Measurements from ENCODE around the gene PPP4C.
"Not testable (repeated sequence)": the region's sequence is repeated elsewhere in the genome, so short reads cannot be mapped to it uniquely, and the experiment has no call there.

The PPP4C gene

DNA sequence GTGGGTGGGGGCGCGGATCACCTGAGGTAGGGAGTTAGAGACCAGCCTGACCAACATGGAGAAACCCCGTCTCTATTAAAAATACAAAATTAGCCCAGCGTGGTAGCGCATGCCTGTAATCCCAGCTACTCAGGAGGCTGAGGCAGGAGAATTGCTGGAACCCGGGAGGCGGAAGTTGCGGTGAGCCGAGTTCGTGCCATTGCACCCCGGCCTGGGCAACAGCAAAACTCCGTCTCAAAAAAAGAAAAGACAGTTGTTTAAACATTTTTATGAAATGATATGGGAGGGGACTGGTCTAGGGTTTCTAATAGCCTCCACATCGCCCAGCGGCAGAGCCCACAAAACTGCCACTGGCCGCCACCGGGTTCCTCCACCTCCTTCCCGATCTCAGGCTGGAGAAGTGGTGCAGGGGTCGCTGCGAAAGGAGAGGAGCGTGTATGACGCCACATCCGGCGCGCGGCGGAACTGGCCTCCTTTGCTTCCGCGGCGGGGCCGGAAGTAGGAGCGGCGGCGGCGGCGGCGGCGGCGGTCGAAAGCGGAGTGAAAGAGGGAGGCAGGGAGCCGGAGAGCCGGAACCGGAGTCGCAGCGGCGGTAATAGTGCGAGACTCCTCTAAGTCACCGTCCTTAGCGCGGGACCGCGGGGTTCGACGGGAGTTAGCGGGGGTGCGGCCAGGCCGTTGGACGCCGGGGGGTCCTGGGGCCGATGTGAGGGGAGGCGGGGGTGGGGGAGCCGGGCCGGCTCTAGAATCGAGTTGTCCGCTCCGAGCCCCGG lies at the start of gene PPP4C:
Gene PPP4C, plus strand, starts transcription at position 492 of the 773 bp plus-strand sequence. CDS start 384 bp downstream, outside the sequence.
- peak; percentile 92 for DNase-seq

DNA sequence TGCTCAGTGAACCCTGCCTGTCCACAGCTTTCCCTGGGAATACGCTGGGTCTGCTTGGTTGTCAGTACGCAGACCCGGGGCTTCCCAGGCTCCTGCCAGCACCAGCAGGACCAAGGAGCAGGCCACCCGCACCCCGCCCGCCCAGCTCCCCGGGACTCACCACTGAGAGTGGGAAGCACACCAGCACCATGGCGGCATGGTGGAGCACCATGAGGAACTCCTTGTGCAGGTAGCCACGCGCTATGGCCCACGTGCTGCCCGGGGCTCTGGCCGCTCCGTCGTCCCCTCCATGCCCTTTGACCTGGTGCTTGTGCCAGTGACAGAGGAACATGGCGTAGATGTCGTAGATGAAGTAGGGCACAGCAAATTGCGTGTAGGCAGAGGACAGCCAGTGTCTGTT lies 49.3 kb upstream of the PPP4C start:
- DNase-seq: no peak

DNA sequence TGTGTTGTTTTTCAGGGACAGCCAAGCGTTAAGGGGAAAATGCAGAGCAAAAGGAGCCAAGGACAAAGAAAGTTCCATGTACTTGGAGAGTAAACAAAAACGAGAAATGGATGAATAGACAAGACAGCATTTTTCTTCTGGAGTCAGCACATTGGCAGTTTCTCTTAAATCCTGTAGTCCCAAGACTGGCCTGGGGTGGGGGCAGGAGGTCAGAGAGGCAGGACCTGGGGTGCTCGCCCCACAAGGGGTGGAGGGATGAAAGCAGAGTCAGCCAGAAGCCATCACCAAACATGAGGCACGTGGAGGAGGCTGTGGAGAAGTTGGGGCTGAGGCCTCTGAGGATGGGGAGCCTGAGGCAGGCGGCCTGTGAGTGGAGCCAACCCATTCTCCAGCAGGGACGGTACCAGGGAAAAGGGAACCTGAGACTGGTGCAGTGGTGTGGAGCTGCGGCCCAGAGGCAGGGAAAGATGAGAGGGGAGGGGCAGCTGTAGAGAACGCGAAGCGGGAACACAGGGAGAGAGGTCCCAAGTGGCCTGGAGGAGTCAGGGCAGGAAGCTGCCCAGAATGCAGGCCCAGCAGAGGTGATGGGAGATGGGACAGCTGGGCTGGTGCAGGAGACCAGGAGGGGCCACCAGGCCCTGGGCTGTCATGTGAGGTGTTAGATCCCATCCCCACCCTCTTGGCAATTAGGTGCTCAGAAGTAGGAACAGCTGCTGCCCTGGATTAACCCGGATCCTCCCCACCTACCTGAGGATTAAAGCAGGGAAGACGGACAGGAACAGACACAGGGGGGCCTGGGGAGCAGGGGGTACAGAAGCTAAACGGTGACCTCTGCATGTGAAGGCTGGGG lies 48.0 kb upstream of the PPP4C start:
- DNase-seq: no peak

DNA sequence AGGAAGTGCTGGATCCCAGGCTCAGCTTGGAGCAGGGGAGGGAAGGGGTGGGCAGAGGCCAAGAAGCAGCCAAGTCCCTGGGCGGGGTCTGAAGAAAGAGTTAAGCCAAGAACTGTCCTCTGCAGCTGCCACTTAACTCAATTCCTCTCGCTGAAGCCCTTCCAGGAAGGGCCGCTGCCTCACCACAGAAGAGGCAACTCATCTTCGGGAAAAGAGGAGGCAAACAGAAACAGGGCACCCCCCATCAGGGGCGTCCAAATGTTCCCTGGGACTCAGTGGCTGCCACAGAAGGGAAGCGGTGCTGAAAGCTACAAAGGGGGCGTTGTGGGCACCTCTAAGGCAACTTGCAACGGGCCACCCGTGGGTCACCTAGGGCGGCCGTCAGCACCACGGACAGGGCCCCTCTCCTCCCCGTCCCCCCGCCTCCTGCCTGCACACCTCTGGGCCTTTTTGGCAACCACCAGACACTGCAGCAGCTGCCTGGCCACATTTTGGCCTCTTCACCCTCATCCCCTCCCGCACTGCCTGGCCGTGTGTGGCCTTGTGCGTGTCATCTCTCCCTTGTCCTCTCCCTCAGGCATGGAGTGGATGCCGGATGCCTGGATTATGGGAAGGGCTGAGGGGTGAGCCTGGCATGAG lies 47.2 kb upstream of the PPP4C start:
- DNase-seq: no peak

DNA sequence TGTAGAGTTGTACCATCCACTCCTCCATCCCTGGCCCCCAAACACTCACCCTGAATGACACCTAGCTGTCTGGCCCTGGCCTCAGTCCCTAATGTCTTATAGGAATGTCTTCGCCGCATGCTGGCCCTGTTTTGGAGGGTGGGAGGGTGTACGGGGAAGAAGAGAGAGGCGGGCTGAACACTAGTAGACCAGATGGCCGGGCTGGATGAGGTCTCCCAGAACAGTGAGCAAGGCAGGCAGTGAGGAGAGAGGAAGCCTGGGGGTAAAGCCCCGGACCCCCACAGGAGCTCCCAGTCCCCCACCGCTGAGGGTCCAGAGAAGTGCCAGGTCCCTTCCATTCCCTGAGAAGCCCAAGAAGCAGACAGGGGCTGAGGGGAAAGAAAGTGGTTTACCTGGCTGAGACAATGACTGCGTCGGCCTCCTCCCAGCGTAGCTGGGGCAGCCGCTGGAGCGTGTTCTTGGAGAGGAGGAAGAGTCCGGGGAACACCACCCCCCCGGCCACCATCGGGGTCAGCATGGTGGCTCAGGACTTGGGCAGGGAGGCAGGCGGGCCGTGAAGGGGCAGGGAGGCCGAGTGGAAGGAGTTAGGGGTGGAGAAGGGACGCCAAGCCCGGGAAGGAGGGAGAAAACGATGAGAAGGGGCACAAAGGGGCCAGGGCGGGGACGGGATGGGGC lies 45.6 kb upstream of the PPP4C start:
- DNase-seq: no peak

DNA sequence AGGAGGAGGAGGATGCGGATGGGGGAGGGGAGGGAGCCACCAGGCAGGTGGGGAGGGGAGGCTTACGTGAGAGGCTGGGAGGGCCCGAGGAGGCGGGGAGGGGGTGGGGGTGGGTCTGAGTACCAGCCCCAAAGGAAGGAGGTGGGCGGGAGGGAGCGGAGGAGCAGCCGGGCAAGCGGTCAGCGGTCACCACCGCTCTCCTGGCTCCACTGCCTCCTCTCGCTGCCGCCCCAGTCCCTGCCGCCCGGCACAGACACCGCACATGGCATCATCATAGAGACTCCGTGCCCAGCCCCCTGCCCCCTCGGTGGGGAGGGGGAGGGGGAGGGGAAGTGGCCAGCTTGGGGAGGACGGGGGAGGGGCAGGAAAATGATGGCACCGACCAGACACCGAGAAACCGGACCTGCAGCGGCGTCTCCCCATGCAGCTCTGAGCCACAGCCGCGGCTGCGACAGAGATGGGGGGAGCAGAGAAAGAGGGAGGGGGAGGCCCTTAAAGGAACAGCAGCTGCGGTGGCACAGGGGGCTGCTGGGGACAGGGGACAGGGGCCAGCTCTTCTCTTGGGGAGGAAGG lies 44.9 kb upstream of the PPP4C start, which contains the start of gene TLCD3B:
Gene TLCD3B, minus strand, starts transcription at position 431 of the 573 bp plus-strand sequence. CDS start 744 bp downstream, outside the sequence.
- DNase-seq: no peak

DNA sequence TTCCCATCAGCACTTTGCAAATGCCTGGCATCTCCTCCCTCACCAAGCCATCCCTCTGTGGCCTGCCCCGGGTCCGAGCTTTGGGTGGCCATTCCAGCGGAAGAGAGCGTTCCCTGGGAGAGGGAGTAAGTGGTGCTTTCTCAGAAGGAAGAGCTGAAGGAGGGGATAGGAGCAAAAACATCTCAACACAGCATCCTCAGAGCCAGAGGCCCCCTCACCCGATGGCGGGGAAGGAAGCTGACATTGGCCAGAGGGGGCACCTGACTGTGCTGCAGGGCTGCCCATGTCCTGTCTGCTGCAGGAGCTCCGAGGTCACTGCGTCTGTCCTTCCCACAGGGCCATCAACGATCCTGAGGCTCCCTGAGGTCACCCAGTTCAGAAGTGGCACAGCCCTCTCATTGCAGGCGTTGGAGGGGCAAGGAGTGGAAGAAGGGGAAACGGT lies 44.3 kb upstream of the PPP4C start:
- no peak for DNase-seq

DNA sequence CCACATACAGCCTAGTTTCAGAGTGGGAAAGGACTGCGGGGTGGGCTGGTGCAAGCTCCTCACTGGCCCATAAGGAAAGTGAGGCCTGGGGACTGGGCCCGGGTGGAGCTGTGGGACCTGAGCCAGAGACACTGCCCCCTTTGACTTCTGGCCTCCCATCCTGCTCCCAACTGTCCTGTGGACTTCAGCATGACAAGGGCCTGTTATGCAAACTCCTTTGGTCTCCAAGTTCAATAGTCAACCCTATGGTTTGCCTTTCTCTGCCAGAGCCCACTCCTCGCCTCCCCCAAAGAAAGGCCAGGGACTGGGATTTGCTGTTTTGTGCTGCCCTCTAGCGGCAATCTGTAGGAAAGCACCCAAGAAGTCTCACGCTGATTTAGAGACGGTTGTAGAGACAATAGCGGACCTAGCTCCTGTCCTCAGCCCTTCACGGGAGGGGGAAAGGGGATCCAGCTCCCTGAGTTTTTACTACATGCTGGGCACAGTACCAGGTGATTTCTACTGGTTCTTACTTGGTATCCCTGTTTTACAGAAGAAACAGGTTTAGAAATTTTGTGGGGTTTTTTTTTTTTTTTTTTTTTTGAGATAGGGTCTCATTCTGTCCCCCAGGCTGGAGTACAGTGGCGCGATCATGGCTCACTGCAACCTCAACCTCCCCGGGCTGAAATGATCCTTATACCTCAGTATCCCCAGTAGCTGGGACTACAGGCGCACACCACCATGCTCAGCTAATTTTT lies 43.5 kb upstream of the PPP4C start:
- peak; percentile 76 for DNase-seq

DNA sequence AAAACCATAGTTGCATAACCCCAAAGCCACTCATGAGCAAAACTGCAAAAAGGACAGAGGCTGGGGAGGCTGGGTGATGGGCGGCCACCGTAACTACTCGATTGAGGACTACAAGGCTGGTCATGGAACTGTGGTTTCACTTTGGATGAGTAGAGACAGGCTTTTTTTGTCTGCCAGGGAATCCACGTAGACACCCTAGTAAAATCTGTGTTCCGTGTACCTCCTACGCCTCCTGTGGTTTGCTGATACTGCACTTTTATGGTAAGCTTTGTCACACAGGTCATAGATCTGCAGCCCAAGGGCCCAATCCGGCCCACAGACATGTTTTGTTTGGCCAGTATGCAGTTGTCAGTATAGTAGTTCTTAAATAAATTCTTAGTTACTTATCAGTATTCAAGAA lies 42.5 kb upstream of the PPP4C start:
- peak; percentile 46 for DNase-seq

DNA sequence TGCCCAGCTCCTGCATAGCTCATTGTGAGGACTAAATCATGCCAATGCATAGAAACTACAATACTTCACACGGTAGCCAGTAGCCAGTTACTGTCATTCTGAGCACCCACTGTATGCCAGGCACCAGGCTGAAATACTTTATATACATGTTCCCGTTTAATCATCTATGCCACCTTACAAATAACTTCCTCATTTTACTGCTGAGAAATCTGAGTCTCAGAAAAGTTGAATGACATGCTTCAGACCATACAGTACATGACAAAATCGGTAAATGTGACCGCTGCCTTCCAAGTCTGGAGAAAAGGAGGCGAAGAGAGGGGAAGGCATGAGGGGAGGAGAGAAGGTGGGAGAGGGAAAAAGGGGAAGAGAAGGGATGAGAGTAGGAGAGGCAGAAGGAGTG lies 35.6 kb upstream of the PPP4C start:
- no peak for DNase-seq

DNA sequence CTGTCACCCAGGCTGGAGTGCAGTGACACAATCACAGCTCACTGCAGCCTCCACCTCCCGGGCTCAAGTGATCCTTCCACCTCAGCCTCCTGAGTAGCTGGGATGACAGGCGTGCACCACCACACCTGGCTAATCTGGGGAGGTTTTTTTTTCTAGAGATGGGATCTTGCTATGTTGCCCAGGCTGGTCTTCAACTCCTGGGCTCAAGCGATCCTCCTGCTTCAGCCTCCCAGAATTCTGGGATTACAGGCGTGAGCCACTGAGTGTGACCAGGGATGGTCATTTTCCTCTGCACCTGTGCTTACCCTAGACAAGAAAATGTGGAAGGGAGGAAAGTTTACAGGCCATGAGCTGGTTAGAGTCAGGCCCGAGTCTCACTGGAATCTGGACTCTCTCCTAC lies 35.1 kb upstream of the PPP4C start:
- DNase-seq: not testable (repeated sequence)

DNA sequence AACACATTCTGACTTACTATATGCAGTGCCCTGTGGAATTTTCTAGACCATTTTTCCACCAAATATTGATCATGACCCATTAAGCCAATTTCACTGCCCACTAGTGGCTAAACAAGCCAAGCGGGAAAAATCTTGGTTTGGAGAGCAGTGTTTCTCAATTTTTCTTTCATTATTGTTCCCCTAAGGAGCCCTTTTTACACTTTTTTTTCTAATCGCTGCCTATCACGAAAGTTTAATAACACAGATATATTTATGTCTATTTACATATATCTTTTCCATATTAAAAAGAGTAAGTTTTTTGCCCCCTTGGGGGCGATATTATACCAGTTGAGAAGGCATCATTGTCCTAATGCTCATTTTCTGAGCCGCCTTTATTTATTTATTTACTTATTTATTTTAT lies 34.0 kb upstream of the PPP4C start:
- DNase-seq: no peak

DNA sequence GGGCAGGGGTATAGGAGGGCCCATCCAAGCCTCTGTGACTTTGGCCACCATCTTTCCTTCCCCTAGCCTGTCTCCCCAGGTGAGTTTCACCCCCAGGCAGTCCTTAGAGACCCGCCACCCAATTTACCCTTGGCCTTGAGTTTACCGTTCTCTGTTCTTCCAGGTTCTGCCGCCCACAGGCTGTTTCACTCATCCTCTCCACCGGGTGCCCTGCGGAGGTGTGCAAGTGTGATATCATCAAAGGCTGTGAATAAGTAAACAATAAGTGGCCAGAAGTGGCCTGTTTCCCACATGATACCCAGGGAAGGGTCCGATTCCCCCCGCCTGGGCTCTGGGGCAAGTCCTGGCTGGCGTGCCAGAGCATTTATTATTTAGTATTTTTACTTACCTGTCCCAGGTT lies 29.6 kb upstream of the PPP4C start:
- no peak for DNase-seq

DNA sequence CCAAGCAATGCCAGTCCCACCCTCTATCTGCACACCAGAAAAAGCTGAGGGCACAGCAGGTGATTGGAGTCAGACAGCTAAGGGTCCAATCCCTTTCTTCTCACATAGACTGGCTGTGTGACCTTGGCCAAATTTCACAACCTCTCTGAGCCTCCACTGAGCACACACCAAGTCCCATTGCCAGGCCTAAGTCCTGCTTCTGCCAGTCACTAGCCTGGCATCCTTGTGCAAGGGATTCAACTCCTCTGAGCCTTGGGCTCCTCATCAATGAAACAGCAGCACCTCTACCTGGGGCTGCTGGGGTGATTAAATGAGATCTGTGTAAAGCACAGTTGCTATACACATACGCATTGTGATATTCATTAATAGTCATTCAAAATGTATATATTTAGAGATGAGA lies 29.2 kb upstream of the PPP4C start:
- no peak for DNase-seq

DNA sequence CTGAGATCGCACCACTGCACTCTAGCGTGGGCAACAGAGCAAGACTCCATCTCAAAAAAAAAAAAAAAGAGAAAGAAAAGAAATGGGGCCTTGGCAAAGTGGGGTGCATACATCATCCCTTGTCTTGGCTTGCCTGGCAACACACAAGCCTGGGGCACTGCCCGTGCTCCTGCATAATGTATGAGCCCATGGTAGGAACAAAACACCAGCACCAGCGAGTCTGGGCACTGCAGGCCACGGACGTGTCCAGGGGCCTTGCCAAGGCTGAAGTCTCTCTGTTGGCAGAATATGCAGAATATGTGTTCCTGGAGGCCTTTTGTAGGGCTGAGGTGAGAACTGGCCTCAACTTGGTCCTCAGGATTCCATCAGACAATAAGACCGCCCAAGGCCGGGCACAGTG lies 25.9 kb upstream of the PPP4C start:
- no peak for DNase-seq

DNA sequence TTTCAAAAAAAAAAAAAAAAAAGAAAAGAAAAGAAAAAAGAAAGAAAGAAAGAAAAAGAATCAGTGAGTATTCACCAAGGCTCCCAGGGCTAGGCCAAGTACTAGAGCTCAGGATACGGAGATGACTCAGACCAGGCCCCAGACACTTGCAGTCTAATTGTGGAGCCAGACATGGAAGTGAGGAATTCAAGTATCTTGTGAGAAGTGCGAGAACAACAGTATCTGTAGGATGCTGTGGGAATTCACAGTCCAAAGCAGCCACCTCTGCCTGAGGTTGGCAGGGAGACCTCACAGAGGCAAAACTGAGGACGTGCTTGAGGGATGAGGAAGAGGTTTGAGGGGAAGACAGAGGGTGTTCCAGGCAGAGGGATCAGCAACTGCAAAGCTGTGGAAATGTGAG lies 24.3 kb upstream of the PPP4C start:
- DNase-seq: no peak

DNA sequence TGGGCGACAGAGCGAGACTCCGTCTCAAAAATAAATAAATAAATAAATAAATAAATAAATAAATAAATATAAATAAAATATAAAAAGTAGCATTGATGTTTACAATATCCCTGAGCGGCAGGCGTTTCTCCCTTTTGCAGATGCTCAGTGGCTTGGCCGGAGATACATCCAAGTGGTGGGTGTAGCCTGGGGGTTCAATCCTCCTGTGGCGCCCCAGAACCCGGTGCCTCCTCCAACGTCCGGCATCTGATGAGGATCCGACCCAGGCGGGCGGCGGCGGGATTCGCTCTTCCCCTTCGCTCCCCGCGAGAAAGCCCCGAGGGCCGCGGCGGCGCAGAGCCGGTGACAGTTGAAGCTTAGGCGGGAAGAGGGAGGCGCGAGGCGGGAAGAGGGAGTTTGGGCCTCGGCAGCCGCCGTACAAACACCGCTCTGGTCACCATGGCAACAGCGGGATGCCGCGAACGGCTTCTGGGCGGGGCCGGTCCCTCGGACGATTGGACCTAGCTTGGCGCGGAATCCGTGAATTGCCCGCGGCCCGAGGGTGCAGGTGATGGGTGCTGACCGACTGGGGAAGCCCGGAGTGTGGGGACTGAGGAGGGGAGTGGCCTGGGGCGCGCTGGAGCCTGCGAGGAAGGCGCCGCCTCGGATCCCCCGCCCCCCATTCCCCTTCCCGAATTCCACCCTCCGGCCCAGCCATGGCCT lies 23.0 kb upstream of the PPP4C start:
- peak; percentile 95 for DNase-seq

DNA sequence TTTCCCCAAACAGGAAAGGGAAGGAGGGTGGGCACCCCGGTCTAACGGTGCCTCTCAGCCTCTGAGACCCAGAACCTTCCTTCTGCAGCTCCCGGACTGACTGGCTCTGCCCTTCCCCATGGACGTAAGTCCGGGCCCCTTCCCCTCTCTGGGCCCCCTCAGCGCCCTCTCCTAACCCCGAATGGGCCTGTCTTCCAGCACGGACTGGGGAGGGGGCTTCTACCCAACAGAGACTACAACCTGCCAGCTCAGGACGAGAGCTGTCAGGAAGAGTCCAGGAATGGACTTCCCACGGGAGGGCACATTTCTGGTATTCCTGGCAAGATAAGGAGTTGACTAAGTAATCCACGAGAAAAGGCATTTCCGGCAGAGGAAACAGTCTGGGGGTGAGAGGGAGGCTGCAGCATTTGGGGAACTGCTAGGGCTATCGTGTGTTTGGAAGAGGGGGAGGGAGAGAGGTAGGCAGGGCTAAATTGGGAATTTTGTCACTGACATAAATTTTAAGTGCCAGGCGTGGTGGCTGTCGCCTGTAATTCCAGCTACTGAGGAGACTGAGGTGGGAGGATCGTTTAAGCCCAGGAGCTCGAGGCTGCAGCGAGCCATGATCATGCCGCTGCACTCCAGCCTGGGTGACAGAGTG lies 22.3 kb upstream of the PPP4C start:
- DNase-seq: no peak

DNA sequence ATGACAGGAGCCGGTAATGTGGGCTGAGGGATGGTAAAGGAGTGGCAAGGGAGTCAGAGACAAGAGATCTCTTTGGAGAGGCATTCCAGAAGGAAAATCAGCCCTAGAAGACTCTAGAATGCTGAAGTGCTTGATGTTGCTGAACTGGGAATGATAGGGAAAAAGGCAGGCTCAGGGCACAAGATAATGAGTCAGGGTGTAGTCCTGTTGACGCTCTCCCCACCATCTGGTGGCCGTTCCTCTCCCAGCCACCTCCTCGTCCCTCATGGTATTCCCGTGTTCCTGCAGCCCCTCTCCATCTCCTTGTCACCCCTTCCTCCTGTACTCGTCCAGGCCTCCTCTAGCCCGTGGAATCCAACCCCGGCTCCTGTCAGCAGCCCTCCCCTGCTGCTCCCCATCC lies 21.3 kb upstream of the PPP4C start:
- no peak for DNase-seq

DNA sequence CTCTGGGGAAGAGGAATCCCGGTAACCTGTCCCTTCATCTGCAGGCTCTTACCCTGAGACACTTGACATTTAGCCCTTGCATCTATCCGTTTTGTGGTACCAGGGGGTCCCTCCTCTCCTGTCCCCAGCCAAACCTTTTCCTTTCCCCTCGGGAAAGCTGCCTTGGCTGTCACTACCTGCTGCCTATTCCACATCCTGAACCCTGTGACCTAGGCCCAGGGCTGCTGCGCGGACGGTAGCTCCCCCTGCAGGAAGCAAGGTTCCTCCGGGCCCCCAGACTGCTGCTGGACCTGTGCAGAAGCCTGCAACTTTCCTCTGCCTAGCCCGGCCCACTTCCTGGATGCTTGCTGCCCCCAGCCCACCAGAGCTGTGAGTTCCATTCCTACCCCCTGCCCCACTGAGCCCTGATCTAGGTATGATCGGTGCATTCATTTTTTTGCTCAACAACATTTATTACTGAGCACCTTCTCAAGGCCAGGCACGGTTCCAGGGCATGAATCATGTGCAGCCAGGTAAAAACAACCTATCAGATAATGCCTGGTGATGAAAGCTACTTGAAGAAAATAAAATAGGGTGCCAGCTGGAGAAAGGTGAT lies 20.7 kb upstream of the PPP4C start:
- DNase-seq: peak; percentile 63
